ENCODE results near the gene PANK4.

DNA sequence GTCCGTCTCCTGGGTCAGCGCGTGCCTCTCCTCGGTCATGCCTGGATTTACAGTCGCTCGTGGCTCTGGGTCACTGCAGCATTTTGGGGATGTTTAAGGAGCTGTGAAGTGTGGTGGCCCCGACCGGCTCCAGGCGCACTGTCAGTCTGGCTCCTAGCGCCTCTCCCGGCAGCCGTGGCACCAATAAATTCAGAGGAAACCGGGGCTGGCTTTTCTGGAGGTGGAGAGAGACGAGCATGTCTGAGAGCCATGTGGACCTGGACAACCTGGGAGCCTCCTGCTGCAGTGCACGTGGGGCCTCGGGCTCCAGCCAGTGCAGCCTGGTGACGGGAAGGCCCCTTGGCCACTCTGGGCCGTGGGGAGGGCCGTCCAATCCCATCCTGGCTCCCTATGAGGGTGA lies 33.2 kb downstream of the PANK4 start:
- TF ChIP-seq CTCF (conservative IDR thresholded peaks at IDR 0.05; ENCODE audit: low read depth, low read length) (no peak), EZH2 (IDR thresholded peaks at IDR 0.05; ENCODE audit: borderline replicate concordance, low read depth, low read length, poor library complexity, severe bottlenecking) (no peak)

Data from A673 (cell line).